KBM-7 (cell line): ENCODE data around the gene DMPK.

Source experiments
- DNase-seq: peaks from one replicate; pipeline ENCODE4 v3.0.0-alpha.2; 2015
- in situ Hi-C: fragments of 300-500 bp; cut with MboI; formaldehyde crosslinking; loops from 2 replicates; pipeline ENCODE4 v1.14.3; 2020; ENCODE audit warnings: low sequenced_read_pairs, low pct_unique_long_range_greater_than_20kb, mixed read lengths

The DMPK gene, protein sequence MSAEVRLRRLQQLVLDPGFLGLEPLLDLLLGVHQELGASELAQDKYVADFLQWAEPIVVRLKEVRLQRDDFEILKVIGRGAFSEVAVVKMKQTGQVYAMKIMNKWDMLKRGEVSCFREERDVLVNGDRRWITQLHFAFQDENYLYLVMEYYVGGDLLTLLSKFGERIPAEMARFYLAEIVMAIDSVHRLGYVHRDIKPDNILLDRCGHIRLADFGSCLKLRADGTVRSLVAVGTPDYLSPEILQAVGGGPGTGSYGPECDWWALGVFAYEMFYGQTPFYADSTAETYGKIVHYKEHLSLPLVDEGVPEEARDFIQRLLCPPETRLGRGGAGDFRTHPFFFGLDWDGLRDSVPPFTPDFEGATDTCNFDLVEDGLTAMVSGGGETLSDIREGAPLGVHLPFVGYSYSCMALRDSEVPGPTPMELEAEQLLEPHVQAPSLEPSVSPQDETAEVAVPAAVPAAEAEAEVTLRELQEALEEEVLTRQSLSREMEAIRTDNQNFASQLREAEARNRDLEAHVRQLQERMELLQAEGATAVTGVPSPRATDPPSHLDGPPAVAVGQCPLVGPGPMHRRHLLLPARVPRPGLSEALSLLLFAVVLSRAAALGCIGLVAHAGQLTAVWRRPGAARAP

GRCh38 chr19:45782162-45782691, at the start of gene DMPK:
DMPK (minus strand) TSS chr19:45782490; CDS start chr19:45782352, 138 bp downstream.
- in situ Hi-C loops, result no loop called here
- DNase-seq, result no peak

DNA sequence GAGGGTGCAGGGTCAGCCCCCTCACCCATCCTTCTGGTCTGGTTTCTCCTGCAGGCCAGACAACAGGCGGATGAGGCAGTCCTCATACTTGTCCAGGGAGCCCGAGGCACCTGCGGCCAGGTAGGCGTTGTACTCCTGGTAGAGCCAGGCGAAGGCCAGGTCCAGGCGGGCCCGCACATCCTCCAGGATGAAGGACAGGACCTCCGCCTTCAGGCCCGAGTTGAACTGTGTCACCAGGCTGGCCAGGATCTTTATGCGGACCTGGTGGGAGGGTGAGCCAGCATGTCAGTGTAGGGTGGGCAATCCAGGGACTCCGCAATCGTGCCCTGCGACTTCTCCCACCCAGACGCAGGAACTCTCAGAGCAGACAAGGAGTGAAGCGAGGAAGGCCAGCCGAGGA, 46.7 kb upstream of the DMPK start:
- DNase-seq, result no peak

GRCh38 chr19:45828523-45828922, 46.2 kb upstream of the DMPK start:
- in situ Hi-C loops, result no loop called here

More for the DNA sequence above, 46.7 kb upstream of the DMPK start:
- in situ Hi-C loops, result no loop called here

DNA sequence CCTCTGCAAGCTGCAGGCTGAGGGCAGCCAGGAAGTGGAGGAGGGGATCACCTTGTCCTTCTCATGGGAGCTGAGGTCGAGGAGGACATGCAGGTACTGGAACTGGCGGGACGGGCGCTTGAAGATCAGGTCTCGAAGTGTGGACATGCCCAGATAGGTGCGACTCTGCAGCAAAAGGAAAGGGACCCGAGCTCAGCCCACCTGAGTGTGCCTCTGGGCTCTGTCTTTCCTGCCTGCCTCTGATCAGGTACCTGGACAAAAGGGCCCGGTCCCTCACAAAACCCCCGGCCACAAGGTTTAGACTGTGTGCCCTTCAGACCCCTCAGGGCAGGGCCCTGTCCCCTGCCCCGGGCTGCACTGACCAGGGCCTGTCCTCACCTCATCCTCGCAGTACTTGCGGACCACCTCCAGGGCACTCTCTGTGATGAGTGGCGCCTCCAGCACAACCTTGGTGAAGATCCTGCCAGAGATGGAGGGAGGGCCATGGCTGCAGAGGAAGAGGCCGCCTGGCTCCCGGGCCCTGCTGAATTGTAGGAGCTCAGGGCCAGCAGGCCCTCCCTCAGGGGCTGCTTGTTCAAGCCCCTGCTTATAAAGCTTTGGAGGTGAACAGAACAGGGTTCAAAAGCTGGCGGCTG, 45.3 kb upstream of the DMPK start:
- no peak for DNase-seq
- in situ Hi-C loops, result no loop called here

More at GRCh38 chr19:45828523-45828922, 46.2 kb upstream of the DMPK start:
- no peak for DNase-seq

GRCh38 chr19:45826934-45827333, 44.6 kb upstream of the DMPK start:
- in situ Hi-C loops, result no loop called here
- no peak for DNase-seq

DNA sequence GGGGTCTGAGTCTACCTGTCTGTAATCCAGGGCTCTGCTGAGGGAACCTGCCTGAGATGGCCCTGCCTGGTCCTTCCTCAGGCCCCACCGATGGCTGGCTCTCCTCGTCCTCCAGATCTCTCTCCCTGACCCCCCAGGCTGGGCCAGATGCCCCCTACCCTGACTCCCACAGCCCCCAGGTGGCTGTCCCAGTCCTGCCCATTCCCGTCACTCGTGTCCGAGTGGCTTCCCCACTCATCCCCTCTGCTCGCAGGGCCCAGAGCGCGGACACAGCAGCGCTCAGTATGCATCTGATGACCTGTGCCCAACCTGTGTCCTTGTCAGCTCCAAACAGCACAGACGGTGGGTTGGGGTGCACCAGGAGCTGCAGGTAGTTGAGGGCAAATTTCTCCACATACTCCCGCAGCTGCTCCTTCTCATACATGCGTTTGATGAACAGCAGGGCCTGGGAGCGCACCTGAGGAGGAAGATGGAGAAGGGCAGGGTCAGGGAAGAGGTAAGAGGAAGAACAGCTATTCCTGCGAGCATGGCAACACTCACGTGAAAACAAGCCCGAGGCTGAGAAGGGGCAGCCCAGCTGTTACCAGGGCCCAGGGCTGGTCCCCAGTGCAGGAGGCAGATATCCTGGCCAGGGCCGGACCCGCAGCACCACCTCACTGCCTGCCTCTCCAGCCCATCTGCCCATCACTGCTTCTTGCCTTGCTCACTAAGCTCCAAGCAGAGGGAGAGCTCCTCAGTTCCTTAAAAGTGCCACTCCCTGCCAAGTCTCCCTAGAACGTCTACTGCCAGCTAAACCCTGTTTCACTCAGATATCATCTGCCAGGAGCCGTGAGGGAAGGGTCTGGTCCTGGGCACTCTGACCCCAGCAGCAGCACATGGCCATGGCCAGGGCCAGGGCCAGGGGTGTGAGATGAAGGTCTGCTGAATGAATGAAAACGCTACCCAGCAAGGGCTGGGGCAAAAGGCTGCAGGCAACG, 43.9 kb upstream of the DMPK start:
- DNase-seq, result no peak

GRCh38 chr19:45825263-45825605, 42.9 kb upstream of the DMPK start:
- in situ Hi-C loops, result no loop called here

More for the DNA sequence above, 43.9 kb upstream of the DMPK start:
- in situ Hi-C loops, result no loop called here

DNA sequence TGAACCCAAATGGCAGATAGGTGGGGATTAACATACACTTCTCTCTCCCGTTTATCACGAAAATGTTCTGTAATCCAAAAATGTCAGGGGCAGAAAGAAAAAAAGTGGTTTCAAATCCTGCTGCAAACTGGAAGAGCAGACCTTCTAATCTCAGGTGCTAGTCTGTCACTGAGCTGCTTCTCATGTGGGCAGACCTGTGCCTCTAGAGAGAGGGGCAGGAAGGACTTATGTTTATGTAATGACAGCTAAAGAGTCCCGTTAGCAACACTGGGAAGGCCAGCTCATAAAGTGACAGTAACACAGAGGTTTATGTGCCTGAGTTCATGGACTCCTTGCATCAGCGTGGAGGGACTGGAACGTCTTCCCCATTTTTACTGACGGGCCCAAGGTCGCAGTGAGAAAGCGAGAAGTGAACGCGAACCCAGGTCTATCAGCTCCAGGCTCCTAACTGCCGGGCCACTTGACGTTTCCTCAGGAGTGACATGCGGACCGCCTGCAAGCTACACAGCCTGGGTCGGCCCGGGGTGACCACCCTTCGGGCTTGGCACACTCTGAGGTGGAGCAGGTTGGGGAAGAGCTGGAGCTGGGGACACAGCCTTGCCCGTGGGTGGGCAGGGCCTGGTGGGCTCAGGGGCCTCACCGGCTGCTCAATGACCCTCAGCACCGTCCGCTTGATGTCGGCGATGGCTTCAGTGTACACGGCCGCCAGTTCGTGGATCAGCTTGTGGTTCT, 42.4 kb upstream of the DMPK start:
- no peak for DNase-seq
- in situ Hi-C loops, result no loop called here

More at GRCh38 chr19:45825263-45825605, 42.9 kb upstream of the DMPK start:
- no peak for DNase-seq

GRCh38 chr19:45824041-45824471, 41.8 kb upstream of the DMPK start:
- no peak for DNase-seq
- in situ Hi-C loops, result no loop called here

DNA sequence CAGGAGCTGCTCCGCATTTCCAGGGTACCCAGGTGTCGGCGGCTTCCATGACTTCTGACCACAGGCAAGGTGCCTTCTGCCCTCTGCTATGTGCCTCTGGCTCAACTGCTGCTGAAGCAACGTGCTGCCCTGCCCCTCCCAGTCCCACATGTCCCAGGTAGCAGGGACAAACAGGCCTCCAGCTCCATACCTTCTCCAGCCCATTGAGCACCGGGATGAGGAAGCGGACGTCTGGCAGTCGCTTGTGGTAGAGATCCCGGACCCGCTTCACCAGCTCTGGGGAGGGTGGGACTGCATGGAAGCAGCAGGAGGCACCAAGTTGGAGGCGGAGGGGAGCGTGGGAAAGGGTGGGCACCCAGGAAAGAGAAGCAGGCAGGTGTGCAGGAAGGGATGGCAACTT, 40.9 kb upstream of the DMPK start:
- in situ Hi-C loops, result no loop called here

DNA sequence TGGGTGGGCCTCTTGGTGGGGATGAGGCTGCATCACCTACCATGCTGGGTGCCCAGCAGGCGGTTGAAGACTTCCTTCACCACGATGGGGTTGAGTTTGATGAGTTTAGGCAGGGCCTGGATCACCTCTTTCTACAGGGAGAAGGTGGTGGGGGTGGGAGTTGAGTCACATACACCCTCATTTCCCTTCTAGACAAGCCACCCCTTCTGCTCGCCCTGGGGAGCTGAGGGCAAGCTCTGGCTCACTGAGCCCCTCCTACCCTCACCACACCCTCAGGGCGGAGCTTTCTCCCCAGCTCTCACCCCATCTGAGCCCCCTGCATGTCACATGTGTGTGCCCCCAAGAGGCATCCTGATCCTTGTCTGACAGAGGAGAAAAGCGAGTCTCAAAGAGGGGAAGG, 40.4 kb upstream of the DMPK start:
- in situ Hi-C loops, result no loop called here
- DNase-seq, result no peak

More for the DNA sequence above, 40.9 kb upstream of the DMPK start:
- no peak for DNase-seq

DNA sequence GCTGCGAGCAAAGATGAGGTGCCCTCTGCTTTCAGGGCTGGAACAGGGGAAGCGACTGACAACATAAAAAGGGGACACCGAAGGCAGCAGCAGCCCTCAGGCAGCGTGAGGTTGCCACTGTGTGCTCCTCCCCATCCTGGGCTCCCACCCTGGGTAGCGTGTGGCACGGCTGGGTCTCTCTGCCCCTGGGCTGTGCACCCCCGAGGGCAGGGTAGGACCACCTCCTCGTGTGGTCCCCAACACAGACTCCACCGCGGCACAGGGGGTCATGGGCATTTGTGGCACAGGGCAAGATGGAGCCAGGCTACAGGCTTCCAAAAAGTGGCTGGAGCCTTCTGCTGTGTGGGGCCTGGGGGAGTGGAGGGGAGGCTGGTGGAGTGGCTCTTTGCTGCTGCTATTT, 39.3 kb upstream of the DMPK start:
- no peak for DNase-seq
- in situ Hi-C loops, result no loop called here

GRCh38 chr19:45821103-45821521, 38.8 kb upstream of the DMPK start:
- no peak for DNase-seq
- in situ Hi-C loops, result no loop called here

GRCh38 chr19:45820413-45821102, 38.3 kb upstream of the DMPK start:
- DNase-seq, result no peak
- in situ Hi-C loops, result no loop called here

DNA sequence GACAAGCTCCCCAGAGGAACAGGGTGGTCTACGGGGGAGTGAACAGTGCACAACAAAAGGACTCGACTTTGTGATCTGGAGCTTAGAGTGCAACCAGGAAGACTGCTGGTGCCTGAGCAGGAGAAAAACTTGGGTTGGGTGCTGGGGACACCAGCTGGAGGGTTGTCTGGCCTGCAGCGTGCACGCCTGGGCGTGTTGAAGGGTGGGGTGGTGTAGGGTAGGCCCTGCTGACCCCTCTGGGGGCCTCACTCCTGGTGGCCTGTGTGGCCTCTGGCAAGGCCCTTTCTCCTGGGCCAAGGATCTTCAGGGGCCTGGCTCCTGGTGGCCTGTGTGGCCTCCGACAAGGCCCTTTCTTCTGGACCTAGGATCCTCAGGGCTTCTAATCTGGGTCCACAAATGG, 37.5 kb upstream of the DMPK start:
- in situ Hi-C loops, result no loop called here

GRCh38 chr19:45817725-45818301, 35.5 kb upstream of the DMPK start:
- in situ Hi-C loops, result no loop called here
- no peak for DNase-seq

More for the DNA sequence above, 37.5 kb upstream of the DMPK start:
- DNase-seq, result no peak

DNA sequence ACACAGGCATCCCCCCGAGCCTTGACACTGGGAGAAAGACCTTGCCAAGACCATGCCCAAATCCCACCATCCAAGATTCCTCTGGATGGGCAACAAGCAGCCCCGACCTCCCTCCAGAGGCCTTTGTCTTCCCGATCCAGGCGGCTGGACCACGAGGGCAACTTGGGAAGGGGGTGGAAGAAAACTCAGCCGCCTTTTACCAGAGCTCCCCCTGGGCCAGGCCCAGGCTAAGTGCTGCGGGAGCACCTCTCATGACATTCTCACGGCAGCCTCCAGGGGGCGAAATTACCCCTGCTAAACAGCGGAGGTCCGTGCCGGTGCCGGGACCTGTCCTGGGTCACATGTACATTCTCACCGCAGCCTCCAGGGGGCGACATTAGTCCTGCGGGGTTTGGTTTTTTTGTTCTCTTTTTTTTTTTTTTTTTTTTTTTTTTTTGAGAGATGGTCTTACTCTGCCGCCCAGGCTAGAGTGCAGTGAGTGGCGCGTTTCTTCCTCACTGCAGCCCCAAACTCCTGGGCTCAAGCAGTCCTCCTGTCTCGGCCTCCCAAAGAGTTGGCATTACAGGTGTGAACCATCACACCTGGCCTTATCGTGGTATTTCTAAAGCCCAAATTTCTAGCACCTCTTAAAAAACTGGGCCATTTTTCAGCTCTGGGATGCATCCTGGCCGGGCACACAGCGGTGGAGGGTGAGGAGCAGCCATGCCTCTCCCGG, 34.9 kb upstream of the DMPK start:
- in situ Hi-C loops, result no loop called here
- DNase-seq, result peak; percentile 96
